GM18858 (cell line): Measurements from ENCODE around the gene MUC12.
"Not testable (repeated sequence)": the region's sequence is repeated elsewhere in the genome, so short reads cannot be mapped to it uniquely, and the experiment has no call there.

Experiments used
- ATAC-seq: cut with Tn5 transposase; IDR thresholded peaks from one replicate; pipeline ENCODE4 v1.9.1; 2021; ENCODE audit not compliant: unreplicated experiment

The MUC12 gene, protein sequence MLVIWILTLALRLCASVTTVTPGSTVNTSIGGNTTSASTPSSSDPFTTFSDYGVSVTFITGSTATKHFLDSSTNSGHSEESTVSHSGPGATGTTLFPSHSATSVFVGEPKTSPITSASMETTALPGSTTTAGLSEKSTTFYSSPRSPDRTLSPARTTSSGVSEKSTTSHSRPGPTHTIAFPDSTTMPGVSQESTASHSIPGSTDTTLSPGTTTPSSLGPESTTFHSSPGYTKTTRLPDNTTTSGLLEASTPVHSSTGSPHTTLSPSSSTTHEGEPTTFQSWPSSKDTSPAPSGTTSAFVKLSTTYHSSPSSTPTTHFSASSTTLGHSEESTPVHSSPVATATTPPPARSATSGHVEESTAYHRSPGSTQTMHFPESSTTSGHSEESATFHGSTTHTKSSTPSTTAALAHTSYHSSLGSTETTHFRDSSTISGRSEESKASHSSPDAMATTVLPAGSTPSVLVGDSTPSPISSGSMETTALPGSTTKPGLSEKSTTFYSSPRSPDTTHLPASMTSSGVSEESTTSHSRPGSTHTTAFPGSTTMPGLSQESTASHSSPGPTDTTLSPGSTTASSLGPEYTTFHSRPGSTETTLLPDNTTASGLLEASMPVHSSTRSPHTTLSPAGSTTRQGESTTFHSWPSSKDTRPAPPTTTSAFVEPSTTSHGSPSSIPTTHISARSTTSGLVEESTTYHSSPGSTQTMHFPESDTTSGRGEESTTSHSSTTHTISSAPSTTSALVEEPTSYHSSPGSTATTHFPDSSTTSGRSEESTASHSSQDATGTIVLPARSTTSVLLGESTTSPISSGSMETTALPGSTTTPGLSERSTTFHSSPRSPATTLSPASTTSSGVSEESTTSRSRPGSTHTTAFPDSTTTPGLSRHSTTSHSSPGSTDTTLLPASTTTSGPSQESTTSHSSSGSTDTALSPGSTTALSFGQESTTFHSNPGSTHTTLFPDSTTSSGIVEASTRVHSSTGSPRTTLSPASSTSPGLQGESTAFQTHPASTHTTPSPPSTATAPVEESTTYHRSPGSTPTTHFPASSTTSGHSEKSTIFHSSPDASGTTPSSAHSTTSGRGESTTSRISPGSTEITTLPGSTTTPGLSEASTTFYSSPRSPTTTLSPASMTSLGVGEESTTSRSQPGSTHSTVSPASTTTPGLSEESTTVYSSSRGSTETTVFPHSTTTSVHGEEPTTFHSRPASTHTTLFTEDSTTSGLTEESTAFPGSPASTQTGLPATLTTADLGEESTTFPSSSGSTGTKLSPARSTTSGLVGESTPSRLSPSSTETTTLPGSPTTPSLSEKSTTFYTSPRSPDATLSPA (N-terminal part only)

DNA sequence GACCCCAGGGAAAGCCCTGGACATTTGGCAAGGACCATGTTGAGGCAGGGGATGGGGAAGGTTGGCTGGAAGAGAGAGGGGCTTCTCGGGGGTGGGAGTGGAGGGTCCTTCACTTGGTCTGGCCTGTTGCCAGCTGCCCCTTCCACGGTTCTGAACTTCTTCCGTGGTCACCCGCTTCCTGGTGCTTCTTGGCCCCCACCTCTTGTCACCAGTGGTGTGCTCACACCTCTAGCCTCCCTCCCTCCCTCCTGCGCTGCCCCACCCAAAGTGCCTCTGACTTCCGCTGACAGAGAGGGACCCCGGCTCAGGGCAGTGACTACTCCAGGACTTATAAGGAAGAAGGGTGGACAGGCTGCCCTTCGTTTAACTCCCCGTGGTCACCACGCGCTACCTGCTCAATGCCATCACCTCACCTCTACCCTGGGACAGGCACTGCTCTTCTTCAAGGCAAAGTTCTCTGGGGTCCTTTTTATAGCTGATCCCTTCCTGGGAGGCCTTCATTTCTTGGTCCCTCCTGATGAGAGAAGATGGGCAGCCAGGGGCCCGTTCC is at the start of gene MUC12:
TSS of gene MUC12 (plus strand) at position 500 of the 550 bp plus-strand sequence. CDS start 58 bp downstream, outside the sequence.
- no peak for ATAC-seq

DNA sequence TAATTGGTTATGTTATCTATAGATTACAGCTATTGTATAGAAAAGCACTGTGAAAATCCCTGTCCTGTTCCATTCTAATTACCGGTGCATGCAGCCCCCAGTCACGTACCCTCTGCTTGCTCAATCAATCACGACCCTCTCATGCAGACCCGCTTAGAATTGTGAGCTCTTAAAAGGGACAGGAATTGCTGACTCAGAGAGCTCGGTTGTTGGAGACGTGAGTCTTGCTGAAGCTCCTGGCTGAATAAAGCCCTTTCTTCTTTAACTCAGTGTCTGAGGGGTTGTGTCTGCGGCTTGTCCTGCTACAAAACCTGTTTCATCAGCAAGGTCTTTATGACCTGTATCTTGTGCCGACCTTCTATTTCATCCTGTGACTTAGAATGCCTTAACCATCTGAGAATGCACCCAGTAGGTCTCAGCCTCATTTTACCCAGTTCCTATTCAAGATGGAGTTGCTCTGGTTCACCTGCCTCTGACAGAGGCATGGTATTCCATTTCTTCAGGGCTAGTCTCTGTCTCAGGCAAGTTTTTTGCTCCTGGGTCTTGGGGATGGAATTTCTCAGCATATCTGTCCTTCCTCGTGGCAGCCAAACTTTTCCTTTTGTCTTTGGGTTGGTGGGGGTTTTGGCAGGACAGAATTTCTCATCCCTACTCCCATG is 49.5 kb upstream of the MUC12 start:
- ATAC-seq: not testable (repeated sequence)

DNA sequence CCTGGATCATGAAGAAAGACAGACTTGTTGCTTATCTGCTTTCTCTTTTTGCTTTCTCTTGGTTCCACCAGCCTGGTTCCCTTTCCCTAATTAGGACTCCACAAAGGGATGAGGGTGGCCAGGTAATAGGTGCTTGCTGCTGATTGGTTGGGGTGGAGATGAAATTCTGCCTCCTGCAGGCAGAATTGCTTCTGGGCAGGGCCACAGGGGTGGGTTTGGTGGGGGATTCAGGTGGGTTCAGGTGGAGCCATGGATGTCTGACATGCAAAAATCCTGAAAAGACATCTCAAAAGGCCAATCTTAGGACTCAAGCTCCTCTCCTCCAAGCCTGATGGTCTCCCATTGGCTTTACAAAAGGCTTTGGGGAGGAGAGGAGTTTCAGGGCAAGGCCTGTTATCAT is 48.3 kb upstream of the MUC12 start:
- no peak for ATAC-seq

DNA sequence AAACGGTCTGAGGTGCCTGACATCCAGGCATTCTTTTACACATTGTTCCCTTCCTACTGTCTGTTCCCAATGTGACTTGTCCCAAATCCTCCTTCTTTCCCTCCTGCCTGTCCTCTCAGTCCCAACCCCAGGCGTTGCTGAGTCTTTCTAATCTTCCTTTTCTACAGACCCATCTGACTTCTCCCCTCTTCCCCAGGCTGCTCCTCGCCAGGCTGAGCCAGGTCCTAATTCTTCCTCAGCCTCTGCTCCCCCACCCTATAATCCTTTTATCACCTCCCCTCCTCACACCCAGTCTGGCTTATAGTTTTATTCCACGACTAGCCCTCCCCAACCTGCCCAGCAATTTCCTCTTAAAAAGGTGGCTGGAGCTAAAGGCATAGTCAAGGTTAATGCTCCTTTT is 45.7 kb upstream of the MUC12 start:
- not testable (repeated sequence) for ATAC-seq

DNA sequence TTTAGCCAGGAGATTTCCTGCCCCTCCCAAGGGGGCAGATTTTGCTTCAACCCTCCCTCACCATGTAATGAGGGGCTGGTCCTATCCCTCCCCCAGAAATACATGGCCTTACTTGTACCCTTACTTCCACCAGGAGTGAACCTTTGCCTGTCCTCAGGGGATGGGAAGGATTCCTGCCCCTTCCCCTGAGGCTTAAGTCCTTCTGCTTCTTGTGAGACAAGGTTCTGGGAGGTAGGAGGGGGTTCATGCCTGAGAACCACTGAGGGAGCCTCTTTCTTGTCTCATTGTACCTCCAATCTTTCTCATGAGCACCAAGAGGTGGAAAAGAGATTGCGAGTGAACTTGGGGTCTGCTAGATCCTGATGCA is 39.6 kb upstream of the MUC12 start:
- no peak for ATAC-seq

DNA sequence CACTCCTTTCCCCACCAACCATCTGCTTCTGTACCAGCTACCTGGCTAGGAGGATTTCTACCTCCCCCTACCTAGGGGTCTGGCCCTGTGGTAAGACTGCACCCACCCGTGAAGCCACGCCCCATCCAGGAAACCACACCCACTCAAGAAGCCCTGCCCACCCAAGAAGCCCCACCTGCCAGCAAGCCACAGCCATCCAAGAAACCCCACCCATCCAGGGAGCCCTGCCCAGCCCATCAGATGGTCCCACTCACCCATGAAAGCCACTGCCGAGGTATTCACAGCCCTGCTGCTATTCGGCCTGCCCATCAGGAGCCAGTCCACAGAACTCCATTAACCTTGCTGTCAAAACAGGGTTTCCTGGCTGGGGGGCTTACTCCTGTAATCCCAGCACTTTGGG is 35.6 kb upstream of the MUC12 start:
- ATAC-seq: no peak

DNA sequence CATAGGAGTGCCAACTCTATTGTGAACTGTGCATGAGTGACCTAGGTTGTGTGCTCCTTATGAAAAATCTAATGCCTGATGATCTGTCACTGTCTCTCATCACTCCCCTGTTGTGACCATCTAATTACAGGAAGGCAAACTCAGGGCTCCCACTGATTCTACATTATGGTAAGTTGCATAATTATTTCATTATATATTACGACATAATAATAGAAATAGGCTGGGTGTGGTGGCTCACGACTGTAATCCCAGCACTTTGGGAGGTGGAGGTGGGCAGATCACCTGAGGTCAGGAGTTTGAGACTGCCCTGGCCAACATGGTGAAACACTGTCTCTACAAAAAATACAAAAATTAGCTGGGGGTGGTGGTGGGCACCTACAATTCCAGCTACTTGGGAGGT is 34.0 kb upstream of the MUC12 start:
- not testable (repeated sequence) for ATAC-seq

DNA sequence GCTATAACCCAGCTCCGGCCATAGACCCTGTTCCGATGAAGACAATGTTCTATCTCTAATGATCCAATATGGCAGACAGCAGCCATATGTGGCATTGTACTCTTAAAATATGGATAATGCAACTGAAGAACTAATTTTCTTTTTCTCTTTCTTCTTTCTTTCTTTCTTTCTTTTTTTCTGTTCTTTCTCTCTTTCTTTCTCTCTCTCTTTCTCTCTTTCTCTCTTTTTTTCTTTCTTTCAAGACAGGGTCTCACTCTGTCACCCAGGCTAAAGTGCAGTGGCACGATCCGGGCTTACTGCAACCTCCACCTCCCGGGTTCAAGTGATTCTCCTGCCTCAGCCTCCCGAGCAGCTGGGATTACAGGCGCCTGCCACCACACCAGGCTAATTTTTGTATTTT is 33.2 kb upstream of the MUC12 start:
- ATAC-seq: not testable (repeated sequence)

DNA sequence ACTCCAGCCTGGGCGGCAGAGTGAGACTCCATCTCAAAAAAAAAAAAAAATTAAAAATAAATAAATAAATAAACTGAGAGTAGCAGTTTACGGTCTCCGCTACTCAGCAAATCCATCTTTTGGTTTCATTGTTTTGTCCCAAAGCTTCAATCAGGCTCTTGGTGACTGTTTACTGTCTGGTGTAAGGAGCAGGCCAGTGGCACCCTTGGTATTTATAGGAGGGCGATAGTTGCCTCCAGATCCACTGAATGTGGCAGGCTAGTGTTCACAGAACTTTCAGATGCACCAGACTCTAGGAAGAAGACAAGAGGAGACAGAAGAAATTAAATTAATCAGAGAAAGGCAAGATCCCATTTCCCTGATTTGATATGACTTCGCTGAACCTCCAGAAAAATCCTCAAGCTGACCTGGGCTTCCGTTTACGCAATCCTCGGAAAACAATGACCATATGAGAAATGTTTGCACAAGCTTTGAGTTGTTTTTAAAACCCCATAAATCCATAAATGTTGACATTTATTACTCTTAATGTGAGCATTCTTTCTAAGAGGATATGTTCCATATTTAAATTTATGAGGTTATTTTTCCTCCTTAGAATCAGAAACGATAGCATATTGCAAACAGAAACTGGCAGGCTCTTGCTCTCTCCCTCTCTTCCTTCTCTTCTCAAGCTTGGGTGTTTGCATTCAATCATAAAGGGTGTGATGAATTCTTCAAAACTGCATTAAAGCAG is 27.2 kb upstream of the MUC12 start:
- ATAC-seq: no peak

DNA sequence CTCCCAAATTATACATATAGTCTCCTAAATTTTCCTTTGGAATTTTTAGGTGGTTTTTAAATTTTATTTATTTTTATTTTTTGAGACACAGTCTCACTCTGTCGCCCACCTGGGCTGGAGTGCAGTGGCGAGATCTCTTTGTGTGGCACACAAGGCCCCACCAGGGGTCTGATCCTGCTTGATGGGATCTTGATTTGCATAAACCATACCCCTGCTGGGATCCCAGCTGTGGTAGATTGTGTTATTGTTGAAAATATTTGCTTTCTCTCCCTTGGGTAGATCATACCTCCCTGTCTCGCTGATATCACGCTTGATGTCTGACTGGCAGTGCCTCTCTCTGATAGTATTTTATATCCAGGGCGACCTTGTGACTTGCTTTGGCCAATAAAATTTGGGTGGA is 25.7 kb upstream of the MUC12 start:
- no peak for ATAC-seq

DNA sequence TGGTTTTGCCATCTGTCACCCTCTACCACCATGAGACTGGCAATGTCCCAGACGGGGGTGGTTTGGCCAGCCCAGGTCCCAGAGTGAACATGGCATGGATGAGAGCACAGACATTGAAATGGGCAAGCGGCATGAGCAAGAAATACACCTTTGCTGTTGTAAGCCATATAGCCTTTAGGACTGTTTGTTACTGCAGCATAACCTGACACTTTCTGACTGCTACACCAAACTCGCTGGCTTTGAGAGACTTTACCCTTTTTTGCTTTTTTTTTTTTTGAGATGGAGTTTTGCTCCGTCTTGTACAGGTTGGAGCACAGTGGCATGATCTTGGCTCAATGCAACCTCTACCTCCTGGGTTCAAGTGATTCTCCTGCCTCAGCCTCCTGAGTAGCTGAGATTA is 25.2 kb upstream of the MUC12 start:
- ATAC-seq: no peak

DNA sequence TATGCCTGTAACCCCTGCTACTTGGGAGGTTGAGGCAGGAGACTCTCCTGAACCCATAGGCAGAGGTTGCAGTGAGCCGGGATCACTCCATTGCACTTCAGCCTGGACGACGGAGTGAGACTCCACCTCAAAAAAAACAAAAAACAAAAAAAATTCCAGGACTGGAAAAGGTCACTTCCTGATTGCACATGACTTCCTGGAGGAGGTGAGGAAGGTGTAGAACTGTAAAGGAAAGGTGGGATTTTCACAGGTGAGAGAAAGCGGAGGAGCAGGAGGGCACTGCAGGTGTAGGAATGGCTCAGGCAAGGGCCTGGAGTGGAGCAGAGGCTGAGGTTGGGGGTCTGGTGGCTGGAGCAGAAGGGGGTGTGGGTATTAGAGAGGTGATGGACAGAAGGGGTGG is 23.3 kb upstream of the MUC12 start:
- no peak for ATAC-seq

DNA sequence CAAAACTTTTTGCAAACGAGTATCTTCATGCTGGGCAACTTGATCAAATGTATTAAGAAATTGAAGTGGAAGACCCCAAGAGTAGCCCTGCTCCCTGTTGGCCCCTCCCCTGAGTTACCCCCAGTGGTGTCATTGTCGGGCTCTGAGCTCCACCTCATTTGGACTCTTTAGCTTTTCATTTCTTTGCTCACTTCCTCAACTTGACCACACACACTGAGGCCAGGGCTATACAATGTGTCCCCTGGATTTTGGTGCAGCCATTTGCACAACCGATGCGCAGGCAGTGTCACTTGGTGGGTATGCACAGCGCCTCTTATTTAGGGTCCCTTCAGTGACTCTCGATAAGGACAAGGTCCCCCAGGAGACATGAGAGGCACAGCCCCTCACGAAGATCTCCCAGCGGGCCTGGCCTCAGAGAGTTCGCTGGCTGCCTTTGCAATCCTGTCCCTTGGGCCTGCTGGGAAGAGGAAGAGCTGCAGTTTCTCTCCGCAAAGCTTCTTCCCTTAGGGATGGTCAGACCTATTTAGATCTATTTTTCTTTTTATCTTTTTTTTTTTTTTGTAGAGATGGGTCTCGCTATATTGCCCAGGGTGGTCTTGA is 22.5 kb upstream of the MUC12 start:
- ATAC-seq: no peak

DNA sequence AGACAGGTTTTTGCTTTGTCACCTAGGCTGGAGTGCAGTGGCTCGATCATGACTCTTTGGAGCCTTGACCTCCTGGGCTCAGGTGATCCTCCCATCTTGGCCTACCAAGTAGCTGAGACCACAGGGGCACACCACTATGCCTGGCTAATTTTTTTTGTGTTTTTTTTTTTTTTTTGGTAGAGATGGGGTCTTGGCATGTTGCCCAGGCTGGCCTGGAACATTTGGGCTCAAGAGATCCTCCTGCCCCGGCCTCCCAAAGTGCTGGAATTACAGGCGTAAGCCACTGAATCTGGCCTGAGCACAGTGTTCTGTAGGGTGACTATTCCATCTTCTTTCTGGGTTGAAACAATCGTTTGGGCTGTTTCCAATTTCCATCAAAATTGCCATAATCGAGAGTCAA is 21.6 kb upstream of the MUC12 start:
- no peak for ATAC-seq

DNA sequence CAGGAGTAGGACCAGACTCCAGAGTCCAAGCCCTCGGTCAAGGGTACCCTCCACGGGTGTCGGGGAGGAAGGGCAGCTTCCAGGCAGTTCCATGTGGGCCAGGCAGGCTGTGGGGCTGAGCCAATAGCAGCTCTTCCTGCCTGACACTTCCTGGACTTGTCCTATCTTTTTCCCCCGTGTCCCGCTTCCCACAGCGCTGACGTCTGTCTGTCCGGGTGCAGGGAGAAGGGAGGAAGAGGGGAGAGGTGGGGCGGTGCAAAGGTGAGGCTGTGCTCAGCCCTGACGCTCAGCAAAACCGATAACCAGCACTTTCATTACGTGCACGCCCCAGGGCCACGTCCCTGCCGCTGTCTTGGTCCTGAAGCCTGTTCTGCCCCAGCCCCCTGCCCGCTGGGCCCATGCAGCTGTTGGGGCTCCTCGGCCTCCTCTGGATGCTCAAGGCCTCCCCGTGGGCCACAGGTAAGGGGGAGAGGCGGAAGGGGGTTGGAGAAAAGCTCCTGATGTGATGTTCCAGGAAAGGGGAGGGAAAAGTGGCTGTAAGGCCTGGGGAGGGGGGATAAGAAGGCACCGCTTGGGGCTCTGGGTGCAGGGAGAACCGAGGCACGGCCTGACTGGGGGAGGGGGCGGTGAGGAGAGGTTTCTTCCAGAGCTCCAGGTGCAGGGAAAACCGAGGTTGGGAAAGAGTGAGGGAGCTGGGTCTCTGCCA is 20.0 kb upstream of the MUC12 start, which contains the start of gene MUC3A:
TSS of gene MUC3A (plus strand) at position 308 of the 706 bp plus-strand sequence. CDS start at position 399, 91 bp downstream.
- ATAC-seq: no peak

DNA sequence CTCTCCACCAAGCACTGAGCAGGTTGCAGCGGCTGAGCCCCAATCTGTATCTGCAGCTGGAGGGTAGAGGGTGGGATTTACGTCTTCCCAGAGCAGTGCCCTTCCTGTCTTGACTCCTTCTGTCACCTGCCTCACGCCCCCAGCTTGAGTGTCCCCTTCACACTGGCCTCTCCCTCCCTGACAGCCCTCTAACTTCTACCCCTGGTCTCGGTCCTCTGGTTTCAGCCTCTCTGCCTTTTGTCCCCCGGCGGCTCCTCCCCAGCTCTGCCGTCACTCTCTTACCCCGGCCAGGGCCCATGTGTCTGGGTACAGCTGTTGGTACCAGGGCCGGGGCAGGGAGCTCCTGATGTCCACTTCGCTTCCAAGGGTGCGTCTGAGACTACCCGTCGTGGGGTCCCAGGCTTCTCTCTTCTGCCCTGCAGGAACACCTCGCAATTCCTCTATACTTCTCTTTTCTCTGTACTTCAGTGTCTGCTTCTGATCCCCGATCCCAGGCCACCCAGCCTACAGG is 19.4 kb upstream of the MUC12 start:
- no peak for ATAC-seq

DNA sequence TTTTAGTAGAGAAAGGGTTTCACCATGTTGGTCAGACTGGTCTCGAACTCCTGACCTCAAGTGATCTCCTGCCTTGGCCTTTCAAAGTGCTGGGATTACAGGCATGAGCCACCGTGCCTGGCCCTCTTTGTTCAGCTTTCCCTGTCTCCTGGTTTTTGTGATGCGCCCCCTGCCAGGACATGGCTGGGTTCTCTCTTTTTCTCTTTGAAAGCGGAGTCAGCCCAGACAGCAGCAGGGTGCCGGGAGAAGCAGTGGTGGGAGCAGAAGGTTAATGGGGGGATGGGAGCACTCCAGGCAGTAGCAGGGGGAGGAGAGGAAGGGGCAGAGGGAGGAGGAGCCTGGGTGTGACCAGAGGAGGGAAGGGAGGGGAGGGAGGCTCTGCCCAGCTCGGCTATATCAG is 18.2 kb upstream of the MUC12 start:
- ATAC-seq: no peak

DNA sequence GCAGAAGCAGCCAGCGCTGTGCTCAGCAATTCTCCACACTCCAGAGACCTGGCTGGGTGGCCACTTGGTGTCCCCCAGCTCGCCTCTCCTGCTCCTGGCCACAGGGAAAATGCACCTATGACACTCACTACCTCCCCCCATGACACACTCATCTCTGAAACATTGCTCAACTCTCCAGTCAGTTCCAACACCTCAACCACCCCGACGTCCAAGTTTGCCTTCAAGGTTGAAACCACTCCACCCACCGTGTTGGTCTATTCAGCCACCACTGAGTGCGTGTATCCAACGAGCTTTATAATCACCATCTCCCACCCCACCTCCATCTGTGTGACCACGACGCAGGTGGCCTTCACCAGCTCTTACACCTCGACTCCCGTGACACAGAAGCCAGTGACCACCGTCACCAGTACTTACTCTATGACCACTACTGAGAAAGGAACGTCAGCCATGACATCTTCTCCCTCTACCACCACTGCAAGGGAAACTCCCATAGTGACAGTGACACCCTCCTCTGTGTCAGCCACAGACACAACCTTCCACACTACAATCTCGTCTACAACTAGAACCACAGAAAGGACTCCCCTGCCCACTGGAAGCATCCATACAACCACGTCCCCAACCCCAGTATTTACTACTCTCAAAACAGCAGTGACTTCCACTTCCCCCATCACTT is 17.3 kb upstream of the MUC12 start:
- no peak for ATAC-seq
